ENCODE measurements around the gene KCNIP3.
"Not testable (repeated sequence)": the region's sequence is repeated elsewhere in the genome, so short reads cannot be mapped to it uniquely, and the experiment has no call there.

KCNIP3 gene

GRCh38 chr2:95356821-95357700 is 59.9 kb downstream of the KCNIP3 start:
- in situ Hi-C loops (cut with MboI; ENCODE audit: low sequenced_read_pairs): no loop called here

- in situ Hi-C loops (cut with MboI; ENCODE audit: low sequenced_read_pairs): no loop called here
Observed at GRCh38 chr2:95357717-95358280, 60.7 kb downstream of the KCNIP3 start.

- in situ Hi-C loops (cut with MboI; ENCODE audit: low sequenced_read_pairs): no loop called here
Observed at GRCh38 chr2:95359031-95359430, 61.9 kb downstream of the KCNIP3 start.

GRCh38 chr2:95359501-95359930 is 62.4 kb downstream of the KCNIP3 start:
- in situ Hi-C loops (cut with MboI; ENCODE audit: low sequenced_read_pairs): no loop called here

- in situ Hi-C loops (cut with MboI; ENCODE audit: low sequenced_read_pairs): no loop called here
Observed at GRCh38 chr2:95361216-95361980, 64.3 kb downstream of the KCNIP3 start.

GRCh38 chr2:95362486-95362885 is 65.3 kb downstream of the KCNIP3 start:
- in situ Hi-C loops (cut with MboI; ENCODE audit: low sequenced_read_pairs): no loop called here

- in situ Hi-C loops (cut with MboI; ENCODE audit: low sequenced_read_pairs): no loop called here
Observed at GRCh38 chr2:95366514-95366913, 69.4 kb downstream of the KCNIP3 start.

GRCh38 chr2:95372216-95372829 is 75.2 kb downstream of the KCNIP3 start:
- in situ Hi-C loops (cut with MboI; ENCODE audit: low sequenced_read_pairs): no loop called here

GRCh38 chr2:95372845-95373244 is 75.7 kb downstream of the KCNIP3 start:
- in situ Hi-C loops (cut with MboI; ENCODE audit: low sequenced_read_pairs): no loop called here

- in situ Hi-C loops (cut with MboI; ENCODE audit: low sequenced_read_pairs): no loop called here
Observed at GRCh38 chr2:95374029-95374428, 76.9 kb downstream of the KCNIP3 start.

GRCh38 chr2:95374451-95374920 is 77.3 kb downstream of the KCNIP3 start:
- in situ Hi-C loops (cut with MboI; ENCODE audit: low sequenced_read_pairs): no loop called here

GRCh38 chr2:95374921-95375471 is 77.8 kb downstream of the KCNIP3 start:
- in situ Hi-C loops (cut with MboI; ENCODE audit: low sequenced_read_pairs): no loop called here

- in situ Hi-C loops (cut with MboI; ENCODE audit: low sequenced_read_pairs): no loop called here
Observed at GRCh38 chr2:95375532-95376150, 78.5 kb downstream of the KCNIP3 start.

GRCh38 chr2:95376311-95377215 is 79.4 kb downstream of the KCNIP3 start:
- in situ Hi-C loops (cut with MboI; ENCODE audit: low sequenced_read_pairs): no loop called here

GRCh38 chr2:95377216-95378123 is 80.3 kb downstream of the KCNIP3 start:
- in situ Hi-C loops (cut with MboI; ENCODE audit: low sequenced_read_pairs): no loop called here

- in situ Hi-C loops (cut with MboI; ENCODE audit: low sequenced_read_pairs): not testable (repeated sequence)
Observed at GRCh38 chr2:95378281-95378680, 81.1 kb downstream of the KCNIP3 start.

GRCh38 chr2:95379371-95379831 is 82.3 kb downstream of the KCNIP3 start:
- in situ Hi-C loops (cut with MboI; ENCODE audit: low sequenced_read_pairs): no loop called here

GRCh38 chr2:95380280-95380679 is 83.1 kb downstream of the KCNIP3 start:
- in situ Hi-C loops (cut with MboI; ENCODE audit: low sequenced_read_pairs): no loop called here

Data from HL-60/S4 treated with retinoic acid at 250 ng/mL for 4 days and 3 days (cell line).